ENCODE measurements around the gene DAPK1.

The DAPK1 gene

DNA sequence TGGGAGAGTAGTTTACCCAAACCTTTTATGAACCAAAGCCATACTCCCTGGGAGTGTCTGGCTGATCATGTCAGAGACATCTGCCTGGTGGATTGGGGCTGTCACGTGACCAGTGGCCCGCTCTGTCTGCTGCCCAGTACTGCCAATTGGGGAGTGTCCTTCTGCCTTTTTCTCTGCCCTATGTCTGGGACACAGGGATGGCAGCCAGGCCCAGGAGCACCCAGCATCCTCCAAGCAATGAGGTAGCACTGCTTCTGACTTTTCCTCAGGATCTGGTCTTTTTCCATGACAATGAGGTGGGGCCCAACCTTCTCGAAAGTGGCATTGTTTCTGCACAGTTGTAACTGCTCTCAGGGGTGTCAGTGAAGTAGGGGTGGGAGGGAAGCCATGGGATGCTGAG is 21.8 kb downstream of the DAPK1 start:
- no peaks in the 10 kb centered on the region for H3K27me3 ChIP-seq (ENCODE audit: insufficient read depth, low read length)
- H3K4me1 ChIP-seq (ENCODE audit: insufficient read depth, low read length), result peaks cover 33% of the 10 kb centered on the region
- H3K4me3 ChIP-seq (ENCODE audit: low read length), result no peak overlapping the region
- peaks cover 6% of the 10 kb centered on the region; the same call in 1 of the 2 replicates for H3K36me3 ChIP-seq (ENCODE audit: insufficient read depth, low read length)
- no peaks in the 10 kb centered on the region for H3K9me3 ChIP-seq (ENCODE audit: insufficient read depth, low read depth, low read length)
- H3K27ac ChIP-seq (ENCODE audit: low read depth, low read length), result peak overlapping the region; percentile 9; the same call in 1 of the 2 replicates
- no peak overlapping the region for H3K9ac ChIP-seq (ENCODE audit: low read depth, low read length)
- WGBS, result 50% methylated on average over 3 of the region's 3 CpGs

DNA sequence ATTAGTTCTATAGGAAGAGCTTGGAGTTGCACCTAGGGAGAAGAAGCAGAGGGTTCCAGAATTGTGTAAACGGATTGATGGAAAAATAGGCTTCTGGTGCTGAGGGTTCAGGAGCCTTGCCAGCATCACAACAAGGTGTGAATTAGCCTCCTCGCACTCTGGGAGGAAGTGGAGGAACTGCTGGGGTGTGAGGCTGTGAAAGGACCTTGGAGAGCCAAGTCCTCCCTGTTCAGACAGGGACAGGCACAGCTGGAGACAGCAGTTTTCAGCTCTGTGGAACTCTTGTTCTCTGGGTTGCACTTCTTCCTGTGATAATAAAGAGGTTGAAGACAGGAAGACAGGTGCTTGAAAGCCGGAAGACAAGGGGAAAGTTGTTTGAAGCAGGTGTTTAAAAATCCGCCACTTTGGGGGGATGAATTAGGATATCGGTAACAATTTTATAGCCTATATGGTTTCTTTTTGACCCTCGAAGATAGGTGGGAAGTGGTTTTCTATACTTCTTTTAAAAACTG is 22.6 kb downstream of the DAPK1 start:
- no peak overlapping the region for H3K9ac ChIP-seq (ENCODE audit: low read depth, low read length)
- H3K27me3 ChIP-seq (ENCODE audit: insufficient read depth, low read length), result no peaks in the 10 kb centered on the region
- peaks cover 33% of the 10 kb centered on the region for H3K4me1 ChIP-seq (ENCODE audit: insufficient read depth, low read length)
- peaks cover 6% of the 10 kb centered on the region; the same call in 1 of the 2 replicates for H3K36me3 ChIP-seq (ENCODE audit: insufficient read depth, low read length)
- no peak overlapping the region for H3K4me3 ChIP-seq (ENCODE audit: low read length)
- H3K9me3 ChIP-seq (ENCODE audit: insufficient read depth, low read depth, low read length), result no peaks in the 10 kb centered on the region
- 73% methylated on average over 6 of the region's 6 CpGs for WGBS
- no peak overlapping the region for H3K27ac ChIP-seq (ENCODE audit: low read depth, low read length)

DNA sequence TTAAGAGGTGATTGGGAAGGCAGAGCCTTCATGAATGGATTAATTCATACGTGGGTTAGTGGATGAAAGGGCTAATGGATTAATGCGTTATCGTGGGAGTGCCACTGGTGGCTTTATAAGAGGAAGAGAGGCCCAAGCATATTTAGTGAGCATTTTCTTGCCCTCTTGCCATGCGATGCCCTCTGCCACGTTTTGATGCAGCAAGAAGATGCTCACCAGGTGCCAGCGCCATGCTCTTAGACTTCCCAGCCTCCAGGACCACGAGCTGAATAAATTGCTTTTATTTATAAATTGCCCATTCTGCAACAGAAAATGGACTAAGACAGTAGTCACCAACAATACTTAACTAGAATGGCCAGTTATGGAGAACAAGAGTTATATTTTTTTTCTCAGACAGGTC is 24.2 kb downstream of the DAPK1 start:
- no peak overlapping the region for H3K4me3 ChIP-seq (ENCODE audit: low read length)
- WGBS, result 91% methylated on average over 7 of the region's 7 CpGs
- H3K36me3 ChIP-seq (ENCODE audit: insufficient read depth, low read length), result peaks cover 12% of the 10 kb centered on the region; the same call in 1 of the 2 replicates
- H3K9ac ChIP-seq (ENCODE audit: low read depth, low read length), result no peak overlapping the region
- no peaks in the 10 kb centered on the region for H3K27me3 ChIP-seq (ENCODE audit: insufficient read depth, low read length)
- H3K4me1 ChIP-seq (ENCODE audit: insufficient read depth, low read length), result peaks cover 29% of the 10 kb centered on the region
- no peaks in the 10 kb centered on the region for H3K9me3 ChIP-seq (ENCODE audit: insufficient read depth, low read depth, low read length)
- no peak overlapping the region for H3K27ac ChIP-seq (ENCODE audit: low read depth, low read length)

DNA sequence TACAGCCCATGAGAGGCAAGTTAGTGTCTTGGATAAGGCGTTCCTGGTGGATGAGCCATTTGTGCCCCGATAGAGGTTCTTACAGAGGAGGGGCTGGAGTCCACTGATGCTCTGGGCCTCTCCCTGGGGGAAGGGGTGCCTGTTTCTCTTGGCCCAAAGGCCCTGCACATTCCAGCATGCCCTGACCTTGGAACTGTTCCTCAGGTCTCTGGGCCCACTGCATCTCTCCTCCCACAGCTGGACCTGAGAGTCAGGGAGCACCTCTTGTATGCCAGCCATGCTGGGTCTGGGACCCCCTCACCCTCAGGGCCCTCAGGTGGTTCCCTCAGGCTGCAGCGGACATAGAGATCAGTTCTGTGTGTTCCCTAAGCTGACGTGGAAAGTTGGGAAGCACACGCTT is 26.4 kb downstream of the DAPK1 start:
- H3K4me1 ChIP-seq (ENCODE audit: insufficient read depth, low read length), result peaks cover 19% of the 10 kb centered on the region
- 91% methylated on average over 5 of the region's 5 CpGs for WGBS
- H3K36me3 ChIP-seq (ENCODE audit: insufficient read depth, low read length), result peaks cover 14% of the 10 kb centered on the region; the same call in 1 of the 2 replicates
- H3K27ac ChIP-seq (ENCODE audit: low read depth, low read length), result no peak overlapping the region
- no peaks in the 10 kb centered on the region for H3K27me3 ChIP-seq (ENCODE audit: insufficient read depth, low read length)
- no peaks in the 10 kb centered on the region for H3K9me3 ChIP-seq (ENCODE audit: insufficient read depth, low read depth, low read length)
- H3K9ac ChIP-seq (ENCODE audit: low read depth, low read length), result no peak overlapping the region
- no peak overlapping the region for H3K4me3 ChIP-seq (ENCODE audit: low read length)

DNA sequence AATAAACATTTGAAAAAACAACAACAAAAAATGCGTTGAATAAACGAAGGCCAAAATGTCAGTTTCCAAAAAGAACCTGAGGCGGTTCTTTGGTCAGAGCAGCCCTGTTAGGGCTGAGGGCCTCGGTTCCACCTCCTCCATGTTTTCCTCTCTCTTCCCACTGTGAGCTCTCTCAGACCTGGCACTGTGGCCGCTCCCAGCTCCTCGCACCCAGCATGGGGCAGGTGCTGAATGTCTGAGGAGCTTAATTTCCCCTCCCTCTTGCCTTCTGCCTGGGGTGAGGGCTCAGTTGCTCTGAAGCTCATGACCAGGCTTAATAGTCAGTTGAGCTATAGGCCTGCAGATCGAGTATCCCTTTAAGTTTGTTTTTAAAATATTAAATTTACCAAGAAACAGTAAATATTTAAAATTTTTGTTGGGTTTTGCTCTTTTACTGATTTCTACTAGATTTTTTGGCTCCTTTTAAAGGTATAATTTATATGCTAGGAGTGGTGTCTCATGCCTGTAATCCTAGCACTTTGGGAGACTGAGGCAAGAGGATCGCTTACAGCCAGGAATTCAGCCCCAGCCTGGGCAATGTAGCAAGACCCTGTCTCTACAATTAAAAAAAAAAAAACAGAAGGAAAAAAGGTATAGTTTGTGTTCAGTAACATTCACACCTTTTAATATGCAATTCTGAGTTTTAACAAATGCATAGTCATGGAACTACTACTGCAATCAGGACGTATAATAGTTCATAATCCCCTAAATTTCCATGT is 28.1 kb downstream of the DAPK1 start:
- Histone ChIP-seq H3K27ac (ENCODE audit: low read depth, low read length) (no peak overlapping the region), H3K36me3 (ENCODE audit: insufficient read depth, low read length) (peaks cover 14% of the 10 kb centered on the region; the same call in 1 of the 2 replicates), H3K4me1 (ENCODE audit: insufficient read depth, low read length) (peaks cover 23% of the 10 kb centered on the region), H3K9me3 (ENCODE audit: insufficient read depth, low read depth, low read length) (no peaks in the 10 kb centered on the region), H3K4me3 (ENCODE audit: low read length) (no peak overlapping the region), H3K27me3 (ENCODE audit: insufficient read depth, low read length) (no peaks in the 10 kb centered on the region), H3K9ac (ENCODE audit: low read depth, low read length) (no peak overlapping the region)
- WGBS, result 60% methylated on average over 8 of the region's 9 CpGs

DNA sequence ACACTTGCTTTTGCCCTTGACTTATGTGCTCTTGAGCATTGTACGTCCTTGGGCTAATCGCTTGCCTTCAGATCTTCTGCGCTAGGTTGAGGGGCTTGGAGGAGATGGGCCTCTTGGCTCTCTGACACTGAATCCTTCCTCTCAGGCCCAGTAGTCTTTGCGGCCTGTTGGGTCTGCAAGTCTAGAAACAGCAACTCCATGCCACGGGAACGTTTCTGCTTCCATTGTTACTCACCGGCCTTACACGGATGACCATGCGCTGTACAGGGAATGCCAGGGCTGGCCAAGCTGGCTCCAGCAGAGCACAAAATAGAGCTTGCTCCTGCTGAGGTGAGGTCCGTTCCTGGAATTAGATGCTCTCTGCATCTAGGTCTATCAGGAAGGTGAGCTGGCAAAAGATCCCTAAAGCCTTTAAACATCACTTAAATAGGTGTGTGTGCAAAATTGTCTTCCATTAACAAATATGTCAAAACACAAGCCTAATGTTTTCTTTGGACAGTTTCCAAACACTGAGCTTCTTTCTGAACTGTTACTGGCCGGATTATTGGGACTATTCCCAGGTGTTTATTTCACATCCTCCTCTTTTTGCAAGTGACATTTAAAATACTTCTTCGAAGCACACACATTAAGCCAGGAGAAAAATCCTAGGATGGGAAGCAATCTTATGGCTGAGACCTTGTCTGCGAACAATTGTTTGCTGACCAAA is 29.7 kb downstream of the DAPK1 start:
- WGBS, result 93% methylated on average over 13 of the region's 13 CpGs
- peaks cover 35% of the 10 kb centered on the region for H3K4me1 ChIP-seq (ENCODE audit: insufficient read depth, low read length)
- no peak overlapping the region for H3K27ac ChIP-seq (ENCODE audit: low read depth, low read length)
- H3K9me3 ChIP-seq (ENCODE audit: insufficient read depth, low read depth, low read length), result no peaks in the 10 kb centered on the region
- H3K27me3 ChIP-seq (ENCODE audit: insufficient read depth, low read length), result no peaks in the 10 kb centered on the region
- no peak overlapping the region for H3K9ac ChIP-seq (ENCODE audit: low read depth, low read length)
- no peak overlapping the region for H3K4me3 ChIP-seq (ENCODE audit: low read length)
- peaks cover 7% of the 10 kb centered on the region; the same call in 1 of the 2 replicates for H3K36me3 ChIP-seq (ENCODE audit: insufficient read depth, low read length)

DNA sequence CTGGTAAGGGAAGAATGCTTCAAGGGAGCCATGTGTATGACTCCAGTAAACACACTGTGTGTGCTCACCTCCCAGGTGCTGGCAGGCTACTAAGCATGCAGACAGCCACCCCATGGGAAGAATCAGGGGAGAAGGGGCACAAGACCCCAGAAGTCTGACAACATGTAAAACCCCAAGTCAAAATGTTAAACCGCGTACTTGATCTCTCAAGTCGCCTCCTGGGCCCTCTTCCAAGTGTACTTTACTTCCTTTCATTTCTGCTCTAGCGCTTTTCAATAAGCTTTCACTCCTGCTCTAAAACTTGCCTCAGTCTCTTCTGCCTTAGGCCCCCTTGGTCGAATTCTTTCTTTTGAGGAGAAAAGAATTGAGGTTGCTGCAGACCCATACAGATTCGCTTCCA is 31.3 kb downstream of the DAPK1 start:
- WGBS, result 89% methylated on average over 4 of the region's 6 CpGs
- Histone ChIP-seq H3K36me3 (ENCODE audit: insufficient read depth, low read length) (0 out of 2 replicates have a peak, but pooled peaks cover 7% of the 10 kb centered on the region), H3K4me3 (ENCODE audit: low read length) (no peak overlapping the region), H3K4me1 (ENCODE audit: insufficient read depth, low read length) (peaks cover 35% of the 10 kb centered on the region), H3K9ac (ENCODE audit: low read depth, low read length) (no peak overlapping the region), H3K27me3 (ENCODE audit: insufficient read depth, low read length) (no peaks in the 10 kb centered on the region), H3K9me3 (ENCODE audit: insufficient read depth, low read depth, low read length) (no peaks in the 10 kb centered on the region), H3K27ac (ENCODE audit: low read depth, low read length) (no peak overlapping the region)

DNA sequence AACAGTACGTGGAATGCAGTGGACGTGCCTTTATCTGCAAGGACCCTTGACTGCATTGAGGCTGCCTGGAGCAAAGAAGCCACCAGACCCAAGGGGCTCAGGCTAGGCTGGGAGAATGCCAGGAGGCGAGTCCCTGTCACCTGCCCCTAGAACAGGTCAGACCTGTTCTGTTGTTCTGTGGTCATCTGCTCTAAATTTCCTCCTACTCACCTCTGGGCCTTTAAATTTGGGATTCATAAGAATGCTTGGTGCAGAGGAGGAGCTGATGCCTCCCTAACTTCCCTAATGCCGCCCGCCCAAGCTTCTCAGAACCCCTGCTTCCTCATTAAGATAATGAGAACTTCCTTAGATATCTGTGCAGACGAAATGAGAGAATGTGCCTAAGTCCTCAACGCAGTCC is 32.0 kb downstream of the DAPK1 start:
- Histone ChIP-seq H3K27ac (ENCODE audit: low read depth, low read length) (no peak overlapping the region), H3K9me3 (ENCODE audit: insufficient read depth, low read depth, low read length) (no peaks in the 10 kb centered on the region), H3K27me3 (ENCODE audit: insufficient read depth, low read length) (no peaks in the 10 kb centered on the region), H3K9ac (ENCODE audit: low read depth, low read length) (no peak overlapping the region), H3K4me3 (ENCODE audit: low read length) (no peak overlapping the region), H3K36me3 (ENCODE audit: insufficient read depth, low read length) (0 out of 2 replicates have a peak, but pooled peaks cover 7% of the 10 kb centered on the region), H3K4me1 (ENCODE audit: insufficient read depth, low read length) (peaks cover 35% of the 10 kb centered on the region)
- WGBS, result 68% methylated on average over 7 of the region's 7 CpGs

DNA sequence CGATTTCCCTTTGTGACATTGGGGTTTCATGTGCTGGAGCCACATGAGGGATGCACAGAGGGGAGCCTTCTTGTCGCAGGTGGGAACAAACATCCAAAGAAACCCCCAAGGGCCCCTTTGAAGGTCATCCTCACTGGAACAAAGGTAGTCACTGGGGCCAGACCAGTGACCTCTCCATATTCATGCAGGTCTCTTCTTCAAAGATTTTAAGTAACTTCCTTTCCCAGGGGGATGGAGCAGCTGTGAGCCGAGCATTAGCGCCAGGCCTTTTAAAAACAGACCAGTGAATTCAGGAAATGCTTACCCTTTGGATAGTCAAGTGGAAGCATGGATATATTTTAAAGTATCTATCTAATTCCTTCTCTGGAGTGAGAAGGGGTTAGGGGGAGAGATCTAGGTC is 33.0 kb downstream of the DAPK1 start:
- Histone ChIP-seq H3K9me3 (ENCODE audit: insufficient read depth, low read depth, low read length) (no peaks in the 10 kb centered on the region), H3K9ac (ENCODE audit: low read depth, low read length) (no peak overlapping the region), H3K4me1 (ENCODE audit: insufficient read depth, low read length) (peaks cover 31% of the 10 kb centered on the region), H3K4me3 (ENCODE audit: low read length) (no peak overlapping the region), H3K27ac (ENCODE audit: low read depth, low read length) (0 out of 2 replicates have a peak overlapping the region, but pooled peaks have one; percentile 31), H3K36me3 (ENCODE audit: insufficient read depth, low read length) (0 out of 2 replicates have a peak, but pooled peaks cover 7% of the 10 kb centered on the region), H3K27me3 (ENCODE audit: insufficient read depth, low read length) (no peaks in the 10 kb centered on the region)
- WGBS, result 21% methylated on average over 4 of the region's 4 CpGs

DNA sequence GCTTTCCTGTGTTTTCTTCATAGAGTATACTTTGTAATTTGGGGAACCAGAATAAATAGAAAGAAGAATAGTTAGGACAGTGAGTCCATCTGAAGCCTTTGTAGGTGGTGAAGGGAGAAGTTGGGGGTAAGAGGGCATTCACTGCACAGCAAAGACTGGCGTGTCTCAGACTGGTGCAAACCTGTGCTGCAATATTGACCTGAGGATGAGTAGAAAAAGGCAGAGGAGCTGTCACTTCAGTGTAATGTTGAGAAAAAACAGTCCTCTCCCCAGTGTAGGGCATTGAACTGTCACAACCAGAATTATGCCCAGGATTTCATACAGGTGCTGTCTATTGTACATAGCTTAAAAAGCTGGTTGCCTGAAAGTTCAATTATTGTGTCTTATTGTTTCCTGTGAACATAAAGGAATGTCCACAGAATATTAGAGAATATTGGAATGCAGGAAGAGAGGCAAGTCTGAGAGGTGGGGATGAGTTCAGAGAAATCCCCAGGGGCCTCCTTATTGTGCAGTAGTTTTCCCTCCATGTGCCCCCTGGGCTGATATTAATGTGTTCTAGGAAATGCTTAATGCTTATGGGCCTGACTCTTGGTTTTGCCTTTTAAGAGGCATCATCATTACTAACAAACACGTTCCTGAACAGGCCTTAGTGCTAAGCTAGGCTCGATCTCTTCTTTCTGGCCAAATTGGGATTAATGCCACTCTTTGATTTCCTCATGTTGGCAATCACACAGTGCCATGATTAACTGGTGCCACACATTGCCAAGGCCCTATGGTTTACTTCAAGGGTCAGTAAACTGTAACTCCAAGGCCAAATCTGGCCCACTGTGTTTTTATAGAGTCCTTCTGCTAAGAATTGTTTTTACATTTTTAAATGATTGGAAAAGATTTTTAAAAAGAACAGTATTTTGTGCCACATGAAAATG is 34.0 kb downstream of the DAPK1 start:
- 87% methylated on average over 3 of the region's 3 CpGs for WGBS
- H3K4me1 ChIP-seq (ENCODE audit: insufficient read depth, low read length), result peaks cover 34% of the 10 kb centered on the region
- peak overlapping the region; percentile 31; the same call in 1 of the 2 replicates for H3K27ac ChIP-seq (ENCODE audit: low read depth, low read length)
- H3K27me3 ChIP-seq (ENCODE audit: insufficient read depth, low read length), result no peaks in the 10 kb centered on the region
- no peak overlapping the region for H3K4me3 ChIP-seq (ENCODE audit: low read length)
- no peak overlapping the region for H3K9ac ChIP-seq (ENCODE audit: low read depth, low read length)
- no peaks in the 10 kb centered on the region for H3K9me3 ChIP-seq (ENCODE audit: insufficient read depth, low read depth, low read length)
- 0 out of 2 replicates have a peak, but pooled peaks cover 3% of the 10 kb centered on the region for H3K36me3 ChIP-seq (ENCODE audit: insufficient read depth, low read length)
